Measurements from ENCODE around the gene TTLL8. TPM values are rescaled to one million over a fixed set of nuclear protein-coding genes. Genes with fewer than 3 reads are reported as not detected.
"Not testable (repeated sequence)": the region's sequence is repeated elsewhere in the genome, so short reads cannot be mapped to it uniquely, and the experiment has no call there.

The TTLL8 gene
- total RNA-seq, 4 donors from 2014 or later = not detected

GRCh38 chr22:49983148-49984042, 74.7 kb downstream of the TTLL8 start:
- Histone ChIP-seq H3K4me1 (peaks cover 7% of the 10 kb centered on the region), H3K27ac (no peak overlapping the region), H3K4me3 (peak overlapping the region; percentile 32), H3K27me3 (peaks cover 26% of the 10 kb centered on the region), H3K36me3 (no peaks in the 10 kb centered on the region), H3K9me3 (peaks cover 15% of the 10 kb centered on the region)
- TF ChIP-seq POLR2AphosphoS5 (IDR thresholded peaks at IDR 0.05) = no peak
- TF ChIP-seq EP300 (IDR thresholded peaks at IDR 0.05) = no peak
- no peak for TF ChIP-seq POLR2A (IDR thresholded peaks at IDR 0.05)
- peak in 1 of 2 donors; percentile 32 for TF ChIP-seq CTCF (IDR thresholded peaks at IDR 0.05)
- DNase-seq (ENCODE audit: low spot score in 2 of 2) = peak in 1 of 2 donors; percentile 72
- WGBS = 23% methylated on average over 12 of the region's 90 CpGs

GRCh38 chr22:49981799-49982198, 76.3 kb downstream of the TTLL8 start:
- H3K36me3 ChIP-seq; H3K4me1 ChIP-seq; H3K27ac ChIP-seq; H3K4me3 ChIP-seq; DNase-seq (ENCODE audit: low spot score in 2 of 2): not testable (repeated sequence)
- peaks cover 26% of the 10 kb centered on the region for H3K27me3 ChIP-seq
- peaks cover 15% of the 10 kb centered on the region for H3K9me3 ChIP-seq
- 97% methylated on average over 7 of the region's 7 CpGs for WGBS

DNA sequence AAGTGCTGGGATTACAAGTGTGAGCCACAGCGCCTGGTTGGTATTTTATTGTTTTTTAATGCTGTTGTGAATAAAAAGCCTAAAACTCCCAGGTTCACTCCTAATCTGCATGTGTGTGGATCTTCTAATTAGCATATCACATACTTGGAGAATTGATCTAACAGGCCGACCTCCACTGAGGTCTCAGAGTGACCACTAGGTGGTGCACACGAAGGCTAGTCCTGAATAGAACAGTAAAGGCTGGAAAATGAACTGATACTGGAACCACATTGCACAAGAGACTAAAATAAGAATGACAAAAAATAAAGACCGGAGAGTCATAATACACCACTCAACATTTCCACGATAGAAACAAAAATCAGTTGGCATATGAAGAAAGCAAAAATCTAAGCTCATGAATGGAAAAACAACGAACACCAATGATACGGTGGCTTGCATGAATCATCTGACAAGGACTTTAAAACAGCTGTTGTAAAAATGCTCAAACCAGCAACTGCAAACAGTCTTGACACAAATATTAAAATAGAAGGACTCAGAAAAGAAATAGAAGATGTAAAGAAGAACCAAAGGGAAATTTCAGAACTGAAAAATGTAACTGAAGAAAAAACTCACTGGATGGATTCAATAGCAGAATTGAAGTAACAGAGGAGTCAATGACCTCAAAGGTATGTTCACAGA, 78.4 kb downstream of the TTLL8 start:
- DNase-seq (ENCODE audit: low spot score in 2 of 2) = no peak
- Histone ChIP-seq H3K9me3 (peaks cover 10% of the 10 kb centered on the region), H3K27ac (no peak overlapping the region), H3K4me1 (peaks cover 12% of the 10 kb centered on the region), H3K36me3 (no peaks in the 10 kb centered on the region), H3K27me3 (peaks cover 24% of the 10 kb centered on the region), H3K4me3 (no peak overlapping the region)
- TF ChIP-seq EP300 (IDR thresholded peaks at IDR 0.05) (no peak), CTCF (IDR thresholded peaks at IDR 0.05) (peak; percentile 8 to 32), POLR2A (IDR thresholded peaks at IDR 0.05) (no peak), POLR2AphosphoS5 (IDR thresholded peaks at IDR 0.05) (no peak)
- WGBS = 52% methylated on average over 7 of the region's 7 CpGs

GRCh38 chr22:49977578-49977977, 80.5 kb downstream of the TTLL8 start:
- DNase-seq (ENCODE audit: low spot score in 2 of 2) = peak in 1 of 2 donors; percentile 69
- Histone ChIP-seq H3K4me1 (peaks cover 6% of the 10 kb centered on the region), H3K27ac (no peak overlapping the region), H3K27me3 (peaks cover 3% of the 10 kb centered on the region), H3K36me3 (no peaks in the 10 kb centered on the region), H3K4me3 (no peak overlapping the region), H3K9me3 (peaks cover 10% of the 10 kb centered on the region)
- WGBS = 87% methylated on average over 14 of the region's 14 CpGs
- TF ChIP-seq POLR2A (IDR thresholded peaks at IDR 0.05) (no peak), POLR2AphosphoS5 (IDR thresholded peaks at IDR 0.05) (no peak), CTCF (IDR thresholded peaks at IDR 0.05) (no peak), EP300 (IDR thresholded peaks at IDR 0.05) (no peak)

DNA sequence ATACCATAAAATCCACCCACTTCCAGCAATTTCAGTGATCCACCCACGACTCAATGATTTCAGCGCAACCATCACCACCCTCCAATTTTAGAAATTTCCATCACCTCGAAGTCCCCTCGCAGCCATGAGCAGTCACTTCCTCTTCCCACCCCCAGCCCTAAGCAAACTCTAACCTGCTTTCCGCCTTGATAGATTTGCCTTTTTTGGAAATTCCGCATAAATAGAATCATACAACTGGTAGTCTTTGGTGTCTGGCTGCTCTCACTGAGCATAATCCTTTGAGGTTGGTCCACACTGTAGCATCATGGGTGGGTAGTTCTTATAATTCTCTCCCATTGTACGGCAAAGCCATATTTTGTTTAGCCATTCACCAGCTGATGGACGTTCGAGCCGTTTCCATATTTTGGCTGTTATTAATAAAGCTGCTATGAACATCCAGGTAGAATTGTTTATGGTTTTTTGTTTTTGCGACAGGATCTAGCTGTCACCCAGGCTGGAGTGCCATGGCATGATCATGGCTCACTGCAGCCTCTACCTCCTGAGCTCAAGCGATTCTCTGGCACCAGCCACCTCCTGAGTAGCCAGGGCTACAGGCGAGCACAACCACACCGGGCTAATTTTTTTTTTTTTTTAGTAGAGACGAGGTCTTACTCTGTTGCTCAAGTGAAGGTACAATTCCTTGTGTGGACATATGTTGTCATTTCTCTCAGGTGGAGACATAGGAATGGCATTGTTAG, 81.5 kb downstream of the TTLL8 start:
- Histone ChIP-seq H3K27me3 (no peaks in the 10 kb centered on the region), H3K36me3 (no peaks in the 10 kb centered on the region), H3K4me3 (no peak overlapping the region), H3K27ac (no peak overlapping the region), H3K9me3 (peaks cover 10% of the 10 kb centered on the region), H3K4me1 (peaks cover 16% of the 10 kb centered on the region)
- WGBS = 35% methylated on average over 15 of the region's 15 CpGs
- TF ChIP-seq POLR2A (IDR thresholded peaks at IDR 0.05) = no peak
- TF ChIP-seq CTCF (IDR thresholded peaks at IDR 0.05) = no peak
- no peak for TF ChIP-seq EP300 (IDR thresholded peaks at IDR 0.05)
- no peak for TF ChIP-seq POLR2AphosphoS5 (IDR thresholded peaks at IDR 0.05)
- DNase-seq (ENCODE audit: low spot score in 2 of 2) = no peak
